Natural killer cell treated with Interleukin-12 subunit alpha and Interleukin-12 subunit beta and Interleukin-15 and Interleukin-18, amount 100 ng/mL, for 72 hours (primary cell): ENCODE results near the gene PLA2G4B. TPM values are rescaled to one million over a fixed set of nuclear protein-coding genes. Genes with fewer than 3 reads are reported as not detected.

ENCODE experiments used
- ATAC-seq, 2 donors: fragments of 150-1000 bp; cut with Tn5 transposase in 1 of 2; sonication (Bioruptor Pico), chemical (Tn5 transposase) in 1 of 2; 2 replicates each; pipeline ENCODE4 v1.10.0; 2021
- DNase-seq: peaks from one replicate; pipeline ENCODE4 v3.0.0; 2022; ENCODE audit warnings: low spot score
- H3K27ac Mint-ChIP-seq, 2 donors: 1 replicate in 1 of 2; 2 replicates in 1 of 2; pipeline ENCODE4 v1.8.0; 2022; ENCODE audit warnings: mixed read lengths in 2 of 2, mild to moderate bottlenecking in 1 of 2, moderate library complexity in 1 of 2
- H3K27me3 Mint-ChIP-seq, 2 donors: 1 replicate in 1 of 2; 2 replicates in 1 of 2; pipeline ENCODE4 v1.8.0; 2022; ENCODE audit warnings: mixed read lengths in 2 of 2
- H3K36me3 Mint-ChIP-seq: one replicate; pipeline ENCODE4 v1.8.0; 2022; ENCODE audit warnings: mixed read lengths
- H3K4me1 Mint-ChIP-seq, 2 donors: 1 replicate in 1 of 2; 2 replicates in 1 of 2; pipeline ENCODE4 v1.8.0; 2022; ENCODE audit warnings: low read depth in 2 of 2, mixed read lengths in 2 of 2, mild to moderate bottlenecking in 1 of 2
- H3K4me3 Mint-ChIP-seq: one replicate; pipeline ENCODE4 v1.8.0; 2022; ENCODE audit warnings: mixed read lengths
- H3K9me3 Mint-ChIP-seq: 2 replicates; pipeline ENCODE4 v1.8.0; 2022; ENCODE audit warnings: mixed read lengths
- total RNA-seq, 2 donors: library from RNA; stranded (reverse); gene quantifications; one replicate each; pipeline ENCODE4 v1.2.3, GENCODE V29; 2022

Gene PLA2G4B
- total RNA-seq, 2 donors from 2014 or later: 4.7 to 13.4 TPM

- Mint-ChIP-seq H3K4me3 (no peak overlapping the region), H3K4me1 (no peaks in the 10 kb centered on the region), H3K36me3 (no peaks in the 10 kb centered on the region), H3K9me3 (no peaks in the 10 kb centered on the region), H3K27me3 (no peaks in the 10 kb centered on the region), H3K27ac (no peak overlapping the region)
- ATAC-seq (no peak), DNase-seq (no peak)
These were observed 2.0 kb downstream of the PLA2G4B start for GRCh38 chr15:41840673-41841072.

DNA sequence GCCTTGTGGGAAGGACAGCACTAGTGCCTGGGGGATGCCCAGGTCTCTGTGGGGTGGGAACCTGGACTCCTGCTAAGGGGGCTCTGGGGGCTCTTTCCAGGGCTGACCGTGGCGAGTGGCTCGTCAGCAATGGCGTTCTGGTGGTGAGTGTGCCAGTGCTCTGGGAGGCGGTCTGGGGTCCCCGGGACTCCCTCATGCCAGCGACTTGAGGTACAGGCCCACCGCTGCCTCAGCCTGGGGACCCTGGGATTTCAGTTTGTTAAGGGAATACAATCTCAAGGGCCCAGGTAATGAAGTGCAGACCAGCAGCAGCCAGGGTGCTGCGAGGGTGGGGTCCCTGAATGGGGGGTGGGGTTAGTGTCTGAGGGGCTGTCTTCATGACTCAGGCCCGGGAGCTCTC lies 2.5 kb downstream of the PLA2G4B start:
- H3K9me3 Mint-ChIP-seq: no peaks in the 10 kb centered on the region
- no peak overlapping the region for H3K27ac Mint-ChIP-seq
- DNase-seq: no peak
- no peaks in the 10 kb centered on the region for H3K36me3 Mint-ChIP-seq
- no peaks in the 10 kb centered on the region for H3K27me3 Mint-ChIP-seq
- no peak for ATAC-seq
- H3K4me1 Mint-ChIP-seq: no peaks in the 10 kb centered on the region
- no peak overlapping the region for H3K4me3 Mint-ChIP-seq

- ATAC-seq (no peak), DNase-seq (no peak)
- H3K4me3 Mint-ChIP-seq: no peak overlapping the region
- H3K27me3 Mint-ChIP-seq: no peaks in the 10 kb centered on the region
- no peaks in the 10 kb centered on the region for H3K4me1 Mint-ChIP-seq
- H3K9me3 Mint-ChIP-seq: no peaks in the 10 kb centered on the region
- no peaks in the 10 kb centered on the region for H3K36me3 Mint-ChIP-seq
- no peak overlapping the region for H3K27ac Mint-ChIP-seq
These were observed 3.6 kb downstream of the PLA2G4B start for GRCh38 chr15:41842229-41842628.

GRCh38 chr15:41843571-41843970 lies 4.9 kb downstream of the PLA2G4B start:
- Mint-ChIP-seq H3K27me3 (no peaks in the 10 kb centered on the region), H3K4me1 (no peaks in the 10 kb centered on the region), H3K27ac (no peak overlapping the region), H3K4me3 (no peak overlapping the region), H3K36me3 (peaks cover 4% of the 10 kb centered on the region), H3K9me3 (no peaks in the 10 kb centered on the region)
- ATAC-seq (no peak), DNase-seq (no peak)

DNA sequence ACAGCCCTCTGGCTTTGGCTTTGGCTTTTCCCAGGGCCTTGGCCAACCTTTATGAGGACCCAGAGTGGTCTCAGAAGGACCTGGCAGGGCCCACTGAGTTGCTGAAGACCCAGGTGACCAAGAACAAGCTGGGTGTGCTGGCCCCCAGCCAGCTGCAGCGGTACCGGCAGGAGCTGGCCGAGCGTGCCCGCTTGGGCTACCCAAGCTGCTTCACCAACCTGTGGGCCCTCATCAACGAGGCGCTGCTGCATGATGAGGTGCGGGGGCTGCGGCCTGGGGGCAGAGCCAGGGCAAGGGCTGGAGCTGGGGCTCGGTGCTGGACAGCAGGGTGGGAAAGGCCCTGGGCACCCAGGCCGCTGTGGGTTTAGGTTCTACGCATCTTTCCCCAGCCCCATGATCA lies 6.2 kb downstream of the PLA2G4B start:
- Mint-ChIP-seq H3K4me1 (no peaks in the 10 kb centered on the region), H3K27me3 (no peaks in the 10 kb centered on the region), H3K36me3 (peaks cover 4% of the 10 kb centered on the region), H3K4me3 (no peak overlapping the region), H3K27ac (no peak overlapping the region), H3K9me3 (no peaks in the 10 kb centered on the region)
- ATAC-seq: no peak
- DNase-seq: no peak

- H3K4me3 Mint-ChIP-seq: no peak overlapping the region
- H3K4me1 Mint-ChIP-seq: no peaks in the 10 kb centered on the region
- DNase-seq (no peak), ATAC-seq (no peak)
- no peak overlapping the region for H3K27ac Mint-ChIP-seq
- H3K36me3 Mint-ChIP-seq: peaks cover 4% of the 10 kb centered on the region
- H3K27me3 Mint-ChIP-seq: no peaks in the 10 kb centered on the region
- H3K9me3 Mint-ChIP-seq: no peaks in the 10 kb centered on the region
These were observed 8.6 kb downstream of the PLA2G4B start for GRCh38 chr15:41847206-41847605.

GRCh38 chr15:41847981-41848380 lies 9.3 kb downstream of the PLA2G4B start:
- H3K27ac Mint-ChIP-seq: no peak overlapping the region
- no peak overlapping the region for H3K4me3 Mint-ChIP-seq
- no peaks in the 10 kb centered on the region for H3K9me3 Mint-ChIP-seq
- no peaks in the 10 kb centered on the region for H3K4me1 Mint-ChIP-seq
- no peaks in the 10 kb centered on the region for H3K27me3 Mint-ChIP-seq
- no peak for ATAC-seq
- no peak for DNase-seq
- H3K36me3 Mint-ChIP-seq: peaks cover 4% of the 10 kb centered on the region

DNA sequence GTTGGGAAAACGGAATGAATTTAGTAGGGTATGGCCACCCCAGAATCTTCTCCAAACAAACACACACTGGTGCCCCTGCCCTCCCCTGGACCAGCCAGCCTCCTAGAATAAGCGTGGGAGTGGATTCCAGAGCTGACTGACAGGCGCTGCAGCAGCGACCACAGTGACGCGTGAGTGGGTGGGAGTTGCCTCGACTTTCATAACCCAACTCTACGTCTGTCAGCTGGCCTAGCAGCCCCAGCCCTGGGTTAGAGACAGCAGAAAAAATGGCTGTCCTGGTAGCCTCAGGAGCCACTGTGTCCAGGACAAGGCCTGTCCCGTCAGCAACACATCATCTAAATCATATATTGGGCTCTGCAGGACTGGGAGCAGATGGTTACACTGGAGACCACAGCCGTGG lies 10.0 kb downstream of the PLA2G4B start:
- Mint-ChIP-seq H3K36me3 (peaks cover 4% of the 10 kb centered on the region), H3K4me1 (no peaks in the 10 kb centered on the region)

GRCh38 chr15:41849204-41849603 lies 10.6 kb downstream of the PLA2G4B start:
- Mint-ChIP-seq H3K36me3 (peaks cover 4% of the 10 kb centered on the region), H3K4me1 (no peaks in the 10 kb centered on the region), H3K27ac (no peak overlapping the region), H3K27me3 (no peaks in the 10 kb centered on the region), H3K9me3 (no peaks in the 10 kb centered on the region), H3K4me3 (no peak overlapping the region)
- no peak for DNase-seq
- no peak for ATAC-seq

More for the DNA sequence above, 10.0 kb downstream of the PLA2G4B start:
- ATAC-seq (no peak), DNase-seq (no peak)
- Mint-ChIP-seq H3K27me3 (no peaks in the 10 kb centered on the region), H3K4me3 (no peak overlapping the region), H3K27ac (no peak overlapping the region), H3K9me3 (no peaks in the 10 kb centered on the region)

- ATAC-seq (no peak), DNase-seq (no peak)
- Mint-ChIP-seq H3K9me3 (no peaks in the 10 kb centered on the region), H3K27ac (no peak overlapping the region), H3K4me1 (no peaks in the 10 kb centered on the region), H3K27me3 (no peaks in the 10 kb centered on the region), H3K4me3 (no peak overlapping the region), H3K36me3 (peaks cover 4% of the 10 kb centered on the region)
These were observed 11.2 kb downstream of the PLA2G4B start for GRCh38 chr15:41849861-41850260.

- Mint-ChIP-seq H3K4me1 (no peaks in the 10 kb centered on the region), H3K4me3 (no peak overlapping the region), H3K36me3 (peaks cover 4% of the 10 kb centered on the region), H3K27ac (no peak overlapping the region), H3K27me3 (no peaks in the 10 kb centered on the region), H3K9me3 (no peaks in the 10 kb centered on the region)
- ATAC-seq: no peak
- DNase-seq: no peak
These were observed 12.0 kb downstream of the PLA2G4B start for GRCh38 chr15:41850482-41851166.

DNA sequence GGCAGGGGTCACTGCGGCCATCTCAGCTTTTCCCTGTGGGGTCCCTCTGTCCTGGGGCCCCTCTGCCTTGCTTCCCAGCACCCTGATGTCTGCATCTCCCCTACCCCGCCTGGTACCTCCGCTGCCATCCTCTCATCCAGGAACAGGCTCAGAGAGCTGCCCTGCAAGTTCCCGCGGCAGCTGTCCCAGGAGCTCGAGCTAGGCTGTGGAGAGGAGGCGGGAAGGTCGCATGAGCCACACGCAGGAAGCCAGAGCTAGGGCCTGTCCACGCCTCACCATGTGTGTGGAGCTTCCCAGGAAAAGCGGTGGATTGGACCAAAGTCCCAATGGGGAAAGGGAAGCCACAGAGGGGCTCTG lies 12.5 kb downstream of the PLA2G4B start:
- Mint-ChIP-seq H3K27ac (no peak overlapping the region), H3K4me3 (no peak overlapping the region), H3K4me1 (no peaks in the 10 kb centered on the region), H3K9me3 (no peaks in the 10 kb centered on the region), H3K27me3 (no peaks in the 10 kb centered on the region), H3K36me3 (peaks cover 4% of the 10 kb centered on the region)
- no peak for DNase-seq
- no peak for ATAC-seq

- no peak overlapping the region for H3K27ac Mint-ChIP-seq
- H3K36me3 Mint-ChIP-seq: peaks cover 4% of the 10 kb centered on the region
- H3K4me1 Mint-ChIP-seq: no peaks in the 10 kb centered on the region
- H3K4me3 Mint-ChIP-seq: no peak overlapping the region
- no peak for ATAC-seq
- DNase-seq: no peak
- H3K9me3 Mint-ChIP-seq: no peaks in the 10 kb centered on the region
- no peaks in the 10 kb centered on the region for H3K27me3 Mint-ChIP-seq
These were observed 13.2 kb downstream of the PLA2G4B start for GRCh38 chr15:41851755-41852370.

DNA sequence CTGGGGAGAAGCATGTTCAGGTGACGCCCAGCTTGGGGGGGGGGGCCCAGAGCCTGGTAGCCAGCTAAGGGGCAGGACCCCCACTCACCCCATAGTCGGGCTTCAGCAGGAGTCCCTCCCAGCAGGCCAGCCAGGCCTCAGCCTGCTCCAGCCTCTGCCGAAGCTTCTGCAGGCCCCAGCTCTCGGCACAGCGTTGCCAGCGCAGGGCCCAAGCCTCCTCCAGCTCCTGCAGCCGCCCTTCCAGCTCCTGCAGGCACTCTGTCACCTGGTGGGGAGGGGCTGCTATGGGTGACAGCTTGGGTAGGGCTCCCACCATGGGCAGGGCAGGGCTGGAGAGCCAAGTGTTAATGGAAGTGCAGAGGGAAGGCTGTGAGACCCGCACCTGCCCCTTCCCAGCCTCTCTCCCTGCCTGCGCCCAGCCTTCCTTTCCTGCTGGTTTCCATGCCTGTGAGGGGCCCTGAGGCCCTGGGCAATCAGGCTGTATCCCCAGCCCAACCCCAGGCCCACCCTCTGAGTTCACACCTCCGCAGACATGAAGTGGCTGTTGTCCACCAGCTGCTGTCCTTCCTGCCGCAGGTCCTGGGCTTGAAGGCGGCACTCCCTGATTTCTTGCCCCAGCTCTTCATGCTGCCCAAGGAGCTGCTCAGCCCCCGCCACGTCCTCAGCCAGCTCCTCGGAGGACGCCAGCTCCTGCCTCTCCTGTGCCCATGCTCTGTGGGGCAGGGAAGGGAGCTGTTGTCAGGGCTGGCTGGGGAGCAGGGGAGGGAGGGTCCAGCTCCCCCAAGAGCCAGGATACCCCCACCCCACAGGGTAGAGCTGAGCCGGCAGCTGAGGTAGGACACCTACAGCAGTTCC lies 14.3 kb downstream of the PLA2G4B start:
- DNase-seq (no peak), ATAC-seq (no peak)
- H3K27me3 Mint-ChIP-seq: no peaks in the 10 kb centered on the region
- no peaks in the 10 kb centered on the region for H3K4me1 Mint-ChIP-seq
- peaks cover 4% of the 10 kb centered on the region for H3K36me3 Mint-ChIP-seq
- H3K4me3 Mint-ChIP-seq: no peak overlapping the region
- H3K9me3 Mint-ChIP-seq: no peaks in the 10 kb centered on the region
- no peak overlapping the region for H3K27ac Mint-ChIP-seq
